DMS153 treated with DMSO at 0.1 percent for 48 hours (cell line): ENCODE data around the gene HRH4.
A peak's percentile ranks its signal among the peaks of the same experiment; 100 is the strongest.

Source experiments
- DNase-seq: peaks from one replicate; lab custom pipeline; 2025; ENCODE audit not compliant: unreplicated experiment; lab: John Stamatoyannopoulos, UW

The HRH4 gene

GRCh38 chr18:24462838-24463775 lies 2.7 kb downstream of the HRH4 start:
- DNase-seq = no peak

GRCh38 chr18:24465486-24465885 lies 5.0 kb downstream of the HRH4 start:
- DNase-seq = no peak

GRCh38 chr18:24466771-24467170 lies 6.3 kb downstream of the HRH4 start:
- DNase-seq = no peak

- no peak for DNase-seq
Observed at GRCh38 chr18:24470022-24470618, 9.7 kb downstream of the HRH4 start.

- DNase-seq = no peak
Observed at GRCh38 chr18:24470805-24471204, 10.4 kb downstream of the HRH4 start.

GRCh38 chr18:24472591-24472990 lies 12.2 kb downstream of the HRH4 start:
- DNase-seq = no peak

- DNase-seq = no peak
Observed at GRCh38 chr18:24474406-24474805, 14.0 kb downstream of the HRH4 start.

GRCh38 chr18:24475926-24476589 lies 15.6 kb downstream of the HRH4 start:
- no peak for DNase-seq

- no peak for DNase-seq
Observed at GRCh38 chr18:24479371-24479770, 18.9 kb downstream of the HRH4 start.

- no peak for DNase-seq
Observed at GRCh38 chr18:24482821-24483220, 22.4 kb downstream of the HRH4 start.

- no peak for DNase-seq
Observed at GRCh38 chr18:24485681-24486080, 25.2 kb downstream of the HRH4 start.

GRCh38 chr18:24486684-24487083 lies 26.2 kb downstream of the HRH4 start:
- DNase-seq = no peak

GRCh38 chr18:24488824-24489493 lies 28.5 kb downstream of the HRH4 start:
- peak; percentile 40 for DNase-seq

- DNase-seq = no peak
Observed at GRCh38 chr18:24490539-24490938, 30.1 kb downstream of the HRH4 start.

GRCh38 chr18:24491927-24492834 lies 31.7 kb downstream of the HRH4 start:
- DNase-seq = peak; percentile 19

- DNase-seq = no peak
Observed at GRCh38 chr18:24494586-24494985, 34.1 kb downstream of the HRH4 start.

- no peak for DNase-seq
Observed at GRCh38 chr18:24497031-24497754, 36.8 kb downstream of the HRH4 start.

GRCh38 chr18:24499814-24500213 lies 39.4 kb downstream of the HRH4 start:
- no peak for DNase-seq

- no peak for DNase-seq
Observed at GRCh38 chr18:24500217-24500616, 39.8 kb downstream of the HRH4 start.

- no peak for DNase-seq
Observed at GRCh38 chr18:24500766-24501165, 40.3 kb downstream of the HRH4 start.
